Astrocyte of the cerebellum (primary cell): ENCODE results near the gene HBB.

Source experiments
- DNase-seq: peaks from one replicate; pipeline ENCODE4 v3.0.0-alpha.2; 2011; ENCODE audit warnings: low read depth
- H3K4me3 ChIP-seq: 2 replicates; pipeline ENCODE4 v1.5.1; 2011; ENCODE audit warnings: mild to moderate bottlenecking, low read depth, low read length, moderate library complexity
- CTCF ChIP-seq: IDR thresholded peaks from 2 replicates; pipeline ENCODE4 v1.5.1; 2012; ENCODE audit warnings: low read length, low read depth, moderate library complexity, mild to moderate bottlenecking; ENCODE audit errors: missing control alignments
- in situ Hi-C: cut with HindIII; loops from 2 replicates; pipeline ENCODE4 v1.10.0; 2017; ENCODE audit warnings: low sequenced_read_pairs

The HBB gene

GRCh38 chr11:5233307-5233706 lies 6.4 kb upstream of the HBB start:
- TF ChIP-seq CTCF = no peak
- H3K4me3 ChIP-seq = no peak overlapping the region
- no peak for DNase-seq
- in situ Hi-C loops = no loop called here

- in situ Hi-C loops = no loop called here
- no peak overlapping the region for H3K4me3 ChIP-seq
- no peak for TF ChIP-seq CTCF
- no peak for DNase-seq
These were observed 6.0 kb upstream of the HBB start for GRCh38 chr11:5232821-5233220.

GRCh38 chr11:5232176-5232575 lies 5.3 kb upstream of the HBB start:
- in situ Hi-C loops = no loop called here
- TF ChIP-seq CTCF = no peak

GRCh38 chr11:5231111-5231510 lies 4.2 kb upstream of the HBB start:
- DNase-seq = no peak
- TF ChIP-seq CTCF = no peak
- in situ Hi-C loops = no loop called here
- H3K4me3 ChIP-seq = no peak overlapping the region

More at GRCh38 chr11:5232176-5232575, 5.3 kb upstream of the HBB start:
- DNase-seq = no peak
- H3K4me3 ChIP-seq = no peak overlapping the region

- TF ChIP-seq CTCF = no peak
- H3K4me3 ChIP-seq = no peak overlapping the region
- in situ Hi-C loops = no loop called here
- DNase-seq = no peak
These were observed 3.4 kb upstream of the HBB start for GRCh38 chr11:5230266-5230665.

GRCh38 chr11:5229796-5230195 lies 2.9 kb upstream of the HBB start:
- in situ Hi-C loops = no loop called here
- DNase-seq = no peak
- H3K4me3 ChIP-seq = no peak overlapping the region
- TF ChIP-seq CTCF = no peak

- no peak for TF ChIP-seq CTCF
- DNase-seq = no peak
- in situ Hi-C loops = no loop called here
- no peak overlapping the region for H3K4me3 ChIP-seq
These were observed 2.5 kb upstream of the HBB start for GRCh38 chr11:5229356-5229755.
